HG03442 (cell line): ENCODE measurements around the gene PTF1A.
"Not testable (repeated sequence)": the region's sequence is repeated elsewhere in the genome, so short reads cannot be mapped to it uniquely, and the experiment has no call there.

ENCODE experiments used
- ATAC-seq: cut with Tn5 transposase; IDR thresholded peaks from one replicate; pipeline ENCODE4 v1.9.1; 2021; ENCODE audit warnings: mild to moderate bottlenecking, moderate library complexity; ENCODE audit not compliant: unreplicated experiment

Gene PTF1A

GRCh38 chr10:23203369-23204325 lies 11.5 kb downstream of the PTF1A start:
- no peak for ATAC-seq

GRCh38 chr10:23204773-23205172 lies 12.7 kb downstream of the PTF1A start:
- no peak for ATAC-seq

- no peak for ATAC-seq
These were observed 14.0 kb downstream of the PTF1A start for GRCh38 chr10:23205972-23206642.

- ATAC-seq = no peak
These were observed 25.4 kb downstream of the PTF1A start for GRCh38 chr10:23217471-23217870.

- ATAC-seq = no peak
These were observed 38.5 kb downstream of the PTF1A start for GRCh38 chr10:23230582-23230981.

GRCh38 chr10:23238015-23238414 lies 45.9 kb downstream of the PTF1A start:
- no peak for ATAC-seq

- ATAC-seq = not testable (repeated sequence)
These were observed 49.7 kb downstream of the PTF1A start for GRCh38 chr10:23241779-23242178.
